Lower lobe of right lung (tissue), 2 donors: ENCODE measurements around the gene ZNF280D. TPM values are rescaled to one million over a fixed set of nuclear protein-coding genes. Genes with fewer than 3 reads are reported as not detected.

Source experiments
- ATAC-seq, 2 donors: fragments of 200-7000 bp; cut with Tn5 transposase; one replicate each; pipeline ENCODE4 v1.9.1; 2020 to 2022; ENCODE audit warnings: mild to moderate bottlenecking in 2 of 2, moderate library complexity in 2 of 2
- DNase-seq: peaks from one replicate; pipeline ENCODE4 v3.0.0-alpha.2; 2020
- H3K27ac ChIP-seq: fragments of 200-600 bp; one replicate; pipeline ENCODE4 v1.8.0; 2022
- H3K27me3 ChIP-seq: fragments of 200-600 bp; one replicate; pipeline ENCODE4 v1.8.0; 2022; ENCODE audit warnings: low read depth
- H3K36me3 ChIP-seq: fragments of 200-600 bp; one replicate; pipeline ENCODE4 v1.8.0; 2022; ENCODE audit warnings: mild to moderate bottlenecking
- H3K4me1 ChIP-seq: fragments of 200-600 bp; one replicate; pipeline ENCODE4 v1.8.0; 2022
- H3K4me3 ChIP-seq: fragments of 200-600 bp; one replicate; pipeline ENCODE4 v1.8.0; 2022; ENCODE audit warnings: mild to moderate bottlenecking
- H3K9me3 ChIP-seq: fragments of 200-600 bp; one replicate; pipeline ENCODE4 v1.8.0; 2022
- intact Hi-C: fragments of 100-400 bp; cut with DNase I; formaldehyde crosslinking; loops from one replicate; pipeline ENCODE4 v1.11.0; 2022
- total RNA-seq: library from RNA; stranded (reverse); fragmentation: NEBNext Ultra II Directional; extraction: Animal tissue kit (Norgen Biotek cat#: 25700); gene quantifications from one replicate; pipeline ENCODE4 v1.2.1, GENCODE V29; 2021
- TF ChIP-seq, protein P1 (sequence below): fragments of 200-600 bp; IDR thresholded peaks from one replicate; pipeline ENCODE4 v1.8.0; 2022; ENCODE audit warnings: antibody characterized with exemption, mild to moderate bottlenecking
- donor health status: DM: no; HTN: yes; CAD: no; lungs with severe emphysema.

Gene ZNF280D
- total RNA-seq, 1 donor from 2014 or later: 57.1 TPM

DNA sequence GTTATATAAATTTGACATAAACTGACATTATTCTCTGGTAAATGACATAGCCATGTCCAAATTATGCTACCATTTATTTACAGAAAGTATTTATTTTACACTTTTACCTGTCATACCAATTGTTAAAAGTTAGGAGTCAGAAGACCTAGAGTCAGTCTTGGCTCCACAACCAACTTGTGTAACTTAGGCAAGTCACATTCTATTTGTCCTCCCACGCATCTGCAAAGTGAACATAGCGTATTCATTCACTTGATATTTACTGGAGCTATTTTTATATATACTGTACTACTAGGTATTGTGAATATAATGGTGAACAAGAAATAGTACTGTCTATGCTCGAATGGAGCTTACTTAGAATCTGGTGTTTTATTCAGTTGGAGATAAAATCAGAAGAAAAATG is 78.7 kb downstream of the ZNF280D start:
- no peak overlapping the region for H3K27ac ChIP-seq
- H3K9me3 ChIP-seq: no peaks in the 10 kb centered on the region
- TF ChIP-seq, protein P1, sequence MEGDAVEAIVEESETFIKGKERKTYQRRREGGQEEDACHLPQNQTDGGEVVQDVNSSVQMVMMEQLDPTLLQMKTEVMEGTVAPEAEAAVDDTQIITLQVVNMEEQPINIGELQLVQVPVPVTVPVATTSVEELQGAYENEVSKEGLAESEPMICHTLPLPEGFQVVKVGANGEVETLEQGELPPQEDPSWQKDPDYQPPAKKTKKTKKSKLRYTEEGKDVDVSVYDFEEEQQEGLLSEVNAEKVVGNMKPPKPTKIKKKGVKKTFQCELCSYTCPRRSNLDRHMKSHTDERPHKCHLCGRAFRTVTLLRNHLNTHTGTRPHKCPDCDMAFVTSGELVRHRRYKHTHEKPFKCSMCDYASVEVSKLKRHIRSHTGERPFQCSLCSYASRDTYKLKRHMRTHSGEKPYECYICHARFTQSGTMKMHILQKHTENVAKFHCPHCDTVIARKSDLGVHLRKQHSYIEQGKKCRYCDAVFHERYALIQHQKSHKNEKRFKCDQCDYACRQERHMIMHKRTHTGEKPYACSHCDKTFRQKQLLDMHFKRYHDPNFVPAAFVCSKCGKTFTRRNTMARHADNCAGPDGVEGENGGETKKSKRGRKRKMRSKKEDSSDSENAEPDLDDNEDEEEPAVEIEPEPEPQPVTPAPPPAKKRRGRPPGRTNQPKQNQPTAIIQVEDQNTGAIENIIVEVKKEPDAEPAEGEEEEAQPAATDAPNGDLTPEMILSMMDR: no peak
- H3K4me1 ChIP-seq: no peaks in the 10 kb centered on the region
- no peak for ATAC-seq
- H3K27me3 ChIP-seq: no peaks in the 10 kb centered on the region
- H3K36me3 ChIP-seq: peaks cover 26% of the 10 kb centered on the region
- no peak for DNase-seq
- intact Hi-C loops: no loop called here
- H3K4me3 ChIP-seq: no peak overlapping the region

DNA sequence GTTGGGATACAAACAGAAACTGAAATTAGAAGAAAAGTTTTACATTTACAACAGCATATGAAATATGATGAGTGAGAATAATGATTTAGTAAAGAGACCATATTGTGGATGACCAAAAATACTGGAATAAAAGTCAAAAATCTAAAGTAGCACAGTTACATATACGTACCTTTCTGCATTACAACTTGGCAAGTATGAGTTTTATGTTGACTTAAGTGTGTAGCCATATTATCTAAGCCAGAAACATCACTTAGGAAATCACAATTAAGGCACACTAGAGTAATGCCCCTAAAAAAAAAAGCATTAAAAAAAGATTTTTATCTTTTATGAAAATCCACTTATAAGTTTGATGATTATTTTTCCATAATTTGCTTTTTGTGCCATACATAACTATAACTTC is 79.1 kb downstream of the ZNF280D start:
- intact Hi-C loops: no loop called here
- Histone ChIP-seq H3K36me3 (peaks cover 26% of the 10 kb centered on the region), H3K4me1 (no peaks in the 10 kb centered on the region), H3K9me3 (no peaks in the 10 kb centered on the region), H3K4me3 (no peak overlapping the region), H3K27me3 (no peaks in the 10 kb centered on the region), H3K27ac (no peak overlapping the region)
- no peak for DNase-seq
- no peak for ATAC-seq
- TF ChIP-seq, protein P1: no peak

DNA sequence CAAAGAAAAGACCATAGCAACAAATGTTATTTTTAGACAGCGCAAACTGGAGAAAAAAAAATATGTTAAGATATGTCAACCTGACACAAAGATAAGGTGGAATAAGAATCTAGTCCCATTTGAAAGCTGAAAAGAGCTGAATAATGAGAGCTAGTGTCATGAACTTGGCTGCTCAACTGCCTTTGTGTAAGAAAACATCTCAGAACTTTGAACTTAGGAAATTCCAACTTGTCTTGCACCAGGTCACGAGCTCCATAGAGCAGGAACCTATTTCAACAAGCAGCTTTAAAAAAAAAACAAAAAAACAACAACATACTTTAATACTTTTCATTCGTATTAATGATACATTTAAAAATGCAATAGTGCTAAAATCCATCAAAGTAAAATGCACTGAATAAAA is 79.5 kb downstream of the ZNF280D start:
- intact Hi-C loops: no loop called here
- H3K4me3 ChIP-seq: no peak overlapping the region
- H3K36me3 ChIP-seq: peaks cover 26% of the 10 kb centered on the region
- H3K9me3 ChIP-seq: no peaks in the 10 kb centered on the region
- no peaks in the 10 kb centered on the region for H3K4me1 ChIP-seq
- H3K27me3 ChIP-seq: no peaks in the 10 kb centered on the region
- H3K27ac ChIP-seq: no peak overlapping the region
- DNase-seq (no peak), ATAC-seq (no peak)
- TF ChIP-seq, protein P1: no peak

DNA sequence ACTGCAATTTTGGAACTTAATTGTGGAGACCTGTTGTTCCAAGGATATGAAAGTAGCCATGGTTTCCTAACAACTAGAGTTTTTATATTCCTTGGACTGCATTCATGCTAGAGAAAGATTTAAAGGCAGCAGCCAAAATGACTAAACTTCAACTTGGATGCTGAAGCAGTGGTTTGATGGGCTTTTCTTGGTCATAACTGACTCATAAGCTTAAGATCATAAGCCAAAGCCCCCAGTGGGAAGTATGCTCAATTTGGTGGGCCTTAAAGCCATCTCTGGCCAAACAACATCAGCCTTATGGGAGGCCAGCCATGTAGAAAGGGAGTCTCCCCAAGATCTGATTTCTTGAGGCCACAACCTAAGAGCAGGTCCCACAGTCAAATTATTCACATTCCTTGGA is 80.2 kb downstream of the ZNF280D start:
- H3K27ac ChIP-seq: no peak overlapping the region
- TF ChIP-seq, protein P1: no peak
- intact Hi-C loops: no loop called here
- DNase-seq: no peak
- no peak overlapping the region for H3K4me3 ChIP-seq
- H3K9me3 ChIP-seq: no peaks in the 10 kb centered on the region
- H3K4me1 ChIP-seq: no peaks in the 10 kb centered on the region
- ATAC-seq: no peak
- H3K27me3 ChIP-seq: no peaks in the 10 kb centered on the region
- peaks cover 26% of the 10 kb centered on the region for H3K36me3 ChIP-seq

DNA sequence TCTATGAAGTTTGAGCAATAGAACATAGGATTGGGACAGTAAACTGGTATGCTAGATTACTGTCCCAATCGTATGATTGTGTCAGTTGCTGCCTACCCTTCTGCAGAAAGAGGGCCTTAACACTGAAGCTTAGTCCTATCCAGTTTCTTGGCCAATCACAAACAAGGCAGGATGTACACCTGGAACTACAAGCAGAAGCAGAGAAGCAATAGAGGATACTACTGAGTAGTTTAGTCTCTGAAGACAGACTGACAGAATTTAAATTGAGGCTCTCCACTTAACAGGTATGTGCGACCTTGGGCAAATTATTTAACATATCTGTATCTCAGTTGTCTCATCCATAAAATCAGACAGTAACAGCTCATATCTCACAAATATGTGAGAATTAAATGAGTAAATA is 85.0 kb downstream of the ZNF280D start:
- no peak for DNase-seq
- Histone ChIP-seq H3K27ac (no peak overlapping the region), H3K4me1 (no peaks in the 10 kb centered on the region), H3K9me3 (no peaks in the 10 kb centered on the region), H3K4me3 (no peak overlapping the region), H3K27me3 (no peaks in the 10 kb centered on the region), H3K36me3 (peaks cover 15% of the 10 kb centered on the region)
- TF ChIP-seq, protein P1: no peak
- intact Hi-C loops: no loop called here
- ATAC-seq: no peak

DNA sequence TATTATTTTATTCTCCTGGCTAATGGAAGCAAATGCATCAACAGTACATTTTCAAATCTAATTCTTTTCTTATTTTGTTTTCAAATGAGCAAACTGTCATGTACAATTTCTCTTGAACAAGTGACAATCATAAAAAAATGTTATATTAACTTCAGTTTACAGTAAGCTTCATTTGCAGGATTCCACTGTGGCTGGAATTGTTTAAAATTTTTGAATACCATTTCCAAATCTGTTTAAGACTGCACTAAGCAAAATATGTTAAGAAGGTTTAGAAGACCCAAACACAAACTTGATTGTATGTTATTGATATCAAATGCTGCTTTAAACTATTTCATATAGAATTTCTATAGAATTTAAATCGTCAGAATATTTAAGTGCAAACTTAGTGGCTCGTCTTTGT is 92.8 kb downstream of the ZNF280D start:
- Histone ChIP-seq H3K36me3 (no peaks in the 10 kb centered on the region), H3K9me3 (no peaks in the 10 kb centered on the region), H3K27me3 (no peaks in the 10 kb centered on the region), H3K4me1 (no peaks in the 10 kb centered on the region), H3K27ac (no peak overlapping the region), H3K4me3 (no peak overlapping the region)
- ATAC-seq (no peak), DNase-seq (no peak)
- TF ChIP-seq, protein P1: no peak
- intact Hi-C loops: no loop called here
